HCT116 (cell line): Measurements from ENCODE around the gene TBC1D16. TPM values are rescaled to one million over a fixed set of nuclear protein-coding genes. Genes with fewer than 3 reads are reported as not detected.

ENCODE experiments used
- ATAC-seq: fragments of 200-7000 bp; cut with Tn5 transposase; 2 replicates; pipeline ENCODE4 v1.9.1; 2020; ENCODE audit warnings: mild to moderate bottlenecking, moderate library complexity
- BruUV-seq: library from RNA; stranded (reverse); fragments of 400-500 nt; replicated peaks from 2 replicates; lab custom pipeline; 2021; lab: Mats Ljungman, UMichigan
- CTCF ChIA-PET: fragments of 300-600 bp; sonication (Branson Sonifier 250); formaldehyde crosslinking; loops from one replicate; lab custom pipeline; 2021; ENCODE audit warnings: antibody characterized with exemption; lab: Charles Lee
- POLR2A ChIA-PET: fragments of 300-600, 350-600 bp; sonication (Branson Sonifier 250); formaldehyde crosslinking; loops from one replicate; lab custom pipeline; 2021; ENCODE audit warnings: antibody characterized with exemption; lab: Charles Lee
- RAD21 ChIA-PET, 2 experiments: fragments of 300-600 bp; sonication (Branson Sonifier 250); formaldehyde crosslinking; loops; one replicate each; lab custom pipeline; 2023; ENCODE audit warnings: low total read pairs in 2 of 2; ENCODE audit not compliant: uncharacterized antibody in 2 of 2, unreplicated experiment in 2 of 2, low non-redundant PET in 1 of 2; lab: Charles Lee
- DNase-seq: peaks from one replicate; pipeline ENCODE4 v3.0.0-alpha.2; 2010; ENCODE audit warnings: low read depth, low spot score
- H2AFZ ChIP-seq: fragments of 200-600 bp; shearing (Covaris generic), sonication (generic); 2 replicates; pipeline ENCODE4 v1.6.1; 2017; ENCODE audit warnings: low read depth, mixed run types, mixed read lengths, antibody characterized with exemption, low read length; ENCODE audit not compliant: poor library complexity, severe bottlenecking
- H3K27ac ChIP-seq: 2 replicates; pipeline ENCODE4 v1.5.1; 2012; ENCODE audit warnings: low read depth, low read length
- H3K27me3 ChIP-seq: fragments of 200-600 bp; sonication (generic); 2 replicates; pipeline ENCODE4 v1.6.1; 2016; ENCODE audit warnings: mixed run types, low read length, mixed read lengths; ENCODE audit not compliant: insufficient read depth
- H3K36me3 ChIP-seq, 2 experiments: fragments of 200-500 bp in 1 of 2; fragments of 200-600 bp in 1 of 2; sonication (Bioruptor generic) in 1 of 2; sonication (generic) in 1 of 2; 2 replicates each; pipeline versions ENCODE4 v1.5.1 to v1.6.1; 2014 to 2016; ENCODE audit warnings: low read length in 2 of 2, inconsistent platforms in 1 of 2, mixed read lengths in 1 of 2, mixed run types in 1 of 2; ENCODE audit not compliant: insufficient read depth in 2 of 2, control insufficient read depth in 1 of 2
- H3K4me1 ChIP-seq, 2 experiments: fragments of 200-600 bp in 1 of 2; sonication (generic) in 1 of 2; 2 replicates each; pipeline versions ENCODE4 v1.5.1 to v1.6.1; 2012 to 2017; ENCODE audit warnings: low read length in 2 of 2, inconsistent platforms in 1 of 2, mild to moderate bottlenecking in 1 of 2, mixed read lengths in 1 of 2, mixed run types in 1 of 2, moderate library complexity in 1 of 2; ENCODE audit not compliant: insufficient read depth in 2 of 2, control insufficient read depth in 1 of 2
- H3K4me2 ChIP-seq: fragments of 200-600 bp; sonication (generic); 2 replicates; pipeline ENCODE4 v1.6.1; 2017; ENCODE audit warnings: mixed run types, low read length, mixed read lengths
- H3K4me3 ChIP-seq, 2 experiments: fragments of 200-600 bp in 1 of 2; sonication (generic) in 1 of 2; replicated peaks in 1 of 2; 2 replicates each; pipeline ENCODE4 v1.5.1; 2011 to 2016; ENCODE audit warnings: low read length in 2 of 2, control low read depth in 1 of 2, low read depth in 1 of 2, mild to moderate bottlenecking in 1 of 2, mixed read lengths in 1 of 2, mixed run types in 1 of 2
- H3K79me2 ChIP-seq: fragments of 200-600 bp; sonication (generic); 2 replicates; pipeline ENCODE4 v1.6.1; 2017; ENCODE audit warnings: mild to moderate bottlenecking, mixed run types, low read length, moderate library complexity, mixed read lengths; ENCODE audit not compliant: insufficient read depth
- H3K9ac ChIP-seq: fragments of 200-600 bp; sonication (generic); 2 replicates; pipeline ENCODE4 v1.6.1; 2016; ENCODE audit warnings: low read length, mixed read lengths
- H3K9me2 ChIP-seq: fragments of 200-600 bp; sonication (generic), shearing (Covaris generic); 2 replicates; pipeline ENCODE4 v1.6.1; 2017; ENCODE audit warnings: mixed run types, mild to moderate bottlenecking, moderate library complexity; ENCODE audit not compliant: insufficient read depth
- H3K9me3 ChIP-seq, 2 experiments: fragments of 200-500 bp in 1 of 2; fragments of 200-600 bp in 1 of 2; sonication (Bioruptor generic) in 1 of 2; sonication (generic) in 1 of 2; 2 replicates each; pipeline ENCODE4 v1.6.1; 2014 to 2017; ENCODE audit warnings: low read length in 2 of 2, mixed read lengths in 2 of 2, inconsistent platforms in 1 of 2, low read depth in 1 of 2, mild to moderate bottlenecking in 1 of 2, mixed run types in 1 of 2, moderate library complexity in 1 of 2; ENCODE audit not compliant: control insufficient read depth in 1 of 2, insufficient read depth in 1 of 2
- H4K20me1 ChIP-seq: fragments of 200-600 bp; sonication (generic), shearing (Covaris generic); 2 replicates; pipeline ENCODE4 v1.6.1; 2017; ENCODE audit warnings: mixed run types, mild to moderate bottlenecking, moderate library complexity; ENCODE audit not compliant: insufficient read depth
- ATF3 ChIP-seq: IDR thresholded peaks from 2 replicates; pipeline ENCODE4 v1.6.1; 2012
- CBX3 ChIP-seq: IDR thresholded peaks from 2 replicates; pipeline ENCODE4 v1.6.1; 2012; ENCODE audit warnings: low read depth
- CEBPB ChIP-seq: IDR thresholded peaks from 2 replicates; pipeline ENCODE4 v1.6.1; 2012; ENCODE audit warnings: low read depth
- EGR1 ChIP-seq: IDR thresholded peaks from 2 replicates; pipeline ENCODE4 v1.6.1; 2012; ENCODE audit warnings: low read depth
- ELF1 ChIP-seq: IDR thresholded peaks from 2 replicates; pipeline ENCODE4 v1.6.1; 2012; ENCODE audit warnings: low read depth, borderline replicate concordance
- EZH2 ChIP-seq: fragments of 200-600 bp; sonication (generic); IDR thresholded peaks from 2 replicates; pipeline ENCODE4 v1.6.1; 2017; ENCODE audit warnings: antibody characterized with exemption, mixed run types
- EZH2phosphoT487 ChIP-seq: fragments of 200-600 bp; IDR thresholded peaks from 2 replicates; pipeline ENCODE4 v1.6.1; 2018; ENCODE audit warnings: antibody characterized with exemption, borderline replicate concordance
- JUND ChIP-seq: IDR thresholded peaks from 2 replicates; pipeline ENCODE4 v1.6.1; 2012
- POLR2A ChIP-seq: IDR thresholded peaks from 2 replicates; pipeline ENCODE4 v1.7.0; 2011; ENCODE audit warnings: borderline replicate concordance; ENCODE audit not compliant: insufficient read depth, insufficient read length; ENCODE audit errors: extremely low read depth
- RAD21 ChIP-seq: IDR thresholded peaks from 2 replicates; pipeline ENCODE4 v1.6.1; 2012; ENCODE audit warnings: low read depth, mild to moderate bottlenecking
- REST ChIP-seq: IDR thresholded peaks from 2 replicates; pipeline ENCODE4 v1.6.1; 2012; ENCODE audit warnings: low read depth
- SP1 ChIP-seq: IDR thresholded peaks from 2 replicates; pipeline ENCODE4 v1.6.1; 2012; ENCODE audit warnings: low read depth
- TCF7L2 ChIP-seq: IDR thresholded peaks from 2 replicates; pipeline ENCODE4 v1.7.0; 2011; ENCODE audit warnings: borderline replicate concordance, inconsistent platforms; ENCODE audit not compliant: insufficient read depth, insufficient read length; ENCODE audit errors: extremely low read depth
- YY1 ChIP-seq: IDR thresholded peaks from 2 replicates; pipeline ENCODE4 v1.6.1; 2011; ENCODE audit warnings: low read length, low read depth, moderate library complexity, mild to moderate bottlenecking; ENCODE audit not compliant: insufficient replicate concordance; ENCODE audit errors: extremely low read depth
- ZBTB33 ChIP-seq: IDR thresholded peaks from 2 replicates; pipeline ENCODE4 v1.6.1; 2011; ENCODE audit warnings: mild to moderate bottlenecking, low read length, moderate library complexity; ENCODE audit not compliant: insufficient replicate concordance; ENCODE audit errors: extremely low read depth
- ZFX ChIP-seq: fragments of 450-650 bp; IDR thresholded peaks from 2 replicates; pipeline ENCODE4 v1.6.1; 2017
- intact Hi-C: fragments of 100-400 bp; cut with micrococcal nuclease; formaldehyde crosslinking; loops from 2 replicates; pipeline ENCODE4 v1.10.0; 2022
- total RNA-seq: library from RNA; stranded (reverse); gene quantifications from one replicate; pipeline ENCODE4 v1.2.1, GENCODE V29; 2021; ENCODE audit not compliant: unreplicated experiment

TBC1D16 gene
- total RNA-seq, 1 experiment from 2014 or later, result 31.1 TPM

GRCh38 chr17:79919862-79920720, 115.6 kb downstream of the TBC1D16 start:
- Histone ChIP-seq H3K4me2 (no peak overlapping the region), H3K9me3 (no peaks in the 10 kb centered on the region), H3K79me2 (no peaks in the 10 kb centered on the region), H2AFZ (no peak overlapping the region), H3K9me2 (no peaks in the 10 kb centered on the region), H3K4me1 (peaks cover 42% of the 10 kb centered on the region in 2 experiments), H4K20me1 (no peaks in the 10 kb centered on the region), H3K27ac (no peak overlapping the region), H3K27me3 (no peaks in the 10 kb centered on the region), H3K9ac (no peak overlapping the region), H3K36me3 (no peaks in the 10 kb centered on the region), H3K4me3 (no peak overlapping the region)
- RAD21 ChIA-PET, result no interaction called here
- intact Hi-C loops, result loop anchor here (5.0 kb wide), 2 partner anchors 67 to 113 kb away; no protein-coding TSS in a partner anchor
- CTCF ChIA-PET, result interaction anchor here (0.9 to 1.4 kb wide), 2 partner anchors 112 to 179 kb away, joined by 3 read pairs; no protein-coding TSS in a partner anchor
- BruUV-seq, result no TSS peak
- POLR2A ChIA-PET, result interaction anchor here (0.6 to 0.7 kb wide), 2 partner anchors 83 to 903 kb away, joined by 3 to 7 read pairs; no protein-coding TSS in a partner anchor
- DNase-seq (no peak), ATAC-seq (no peak)
- TF ChIP-seq POLR2A (no peak), REST (no peak), EZH2phosphoT487 (no peak), ZFX (no peak), ATF3 (no peak), CEBPB (no peak), RAD21 (no peak), YY1 (no peak), ELF1 (no peak), JUND (no peak), ZBTB33 (no peak), TCF7L2 (no peak), EZH2 (no peak), SP1 (no peak), EGR1 (no peak), CBX3 (no peak)
